SH-SY5Y (cell line): ENCODE data around the gene SPSB1.

Source experiments
- GATA2 ChIP-seq: IDR thresholded peaks from 2 replicates; pipeline ENCODE4 v1.6.1; 2011; ENCODE audit warnings: mild to moderate bottlenecking, low read depth, low read length
- GATA3 ChIP-seq: IDR thresholded peaks from 2 replicates; pipeline ENCODE4 v1.6.1; 2011; ENCODE audit warnings: low read depth, mild to moderate bottlenecking, low read length, moderate library complexity

DNA sequence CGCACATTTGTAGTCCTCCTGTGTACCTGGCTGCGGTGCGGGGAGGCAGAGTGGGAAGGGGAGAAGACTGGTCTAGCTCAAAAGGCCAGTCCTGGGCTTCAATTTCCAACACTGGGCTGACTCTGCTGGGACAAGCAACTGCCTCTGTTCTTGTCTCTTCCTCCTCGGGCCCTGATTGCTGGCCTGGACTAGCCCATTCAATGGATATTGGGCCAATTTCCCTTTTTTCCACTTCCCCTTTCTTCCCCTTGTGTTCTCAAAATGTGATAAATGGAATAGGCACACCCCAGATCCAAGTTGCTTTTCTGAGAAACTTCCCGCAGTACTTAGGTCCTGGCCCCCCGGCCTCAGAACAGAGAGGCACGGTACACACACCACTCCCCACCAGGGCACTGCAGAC lies 48.2 kb downstream of the SPSB1 start:
- no peak for TF ChIP-seq GATA3
- no peak for TF ChIP-seq GATA2
